Measurements from ENCODE around the gene CTIF. TPM values are rescaled to one million over a fixed set of nuclear protein-coding genes. Genes with fewer than 3 reads are reported as not detected.

The CTIF gene
- total and polyA plus RNA-seq, 4 donors: 10.6 to 26.7 (median 12.3) TPM

GRCh38 chr18:48848641-48849143 is 309.9 kb downstream of the CTIF start:
- H3K27me3 ChIP-seq (ENCODE audit: control insufficient read depth in 4 of 4, insufficient read depth in 4 of 4, low read length in 3 of 4): no peaks in the 10 kb centered on the region
- no peaks in the 10 kb centered on the region for H3K36me3 ChIP-seq (ENCODE audit: control insufficient read depth in 4 of 4, insufficient read depth in 3 of 4, low read depth in 1 of 4, low read length in 3 of 4)
- no peak overlapping the region for H3K9ac ChIP-seq (ENCODE audit: low read depth in 1 of 2, low read length in 2 of 2)
- TF ChIP-seq EGR1 (IDR thresholded peaks at IDR 0.05; ENCODE audit: low read depth in 2 of 2): no peak
- TF ChIP-seq NR2F2 (IDR thresholded peaks at IDR 0.05): peak; percentile 59
- DNase-seq (ENCODE audit: low spot score): no peak
- no peaks in the 10 kb centered on the region for H3K9me3 ChIP-seq (ENCODE audit: control insufficient read depth in 4 of 4, low read length in 3 of 4)
- H3K27ac ChIP-seq (ENCODE audit: low read depth in 1 of 2, low read length in 2 of 2): peak overlapping the region; percentile 19 to 48
- 85% methylated on average over 13 of the region's 13 CpGs for WGBS
- H3K4me1 ChIP-seq (ENCODE audit: control insufficient read depth in 4 of 4, insufficient read depth in 4 of 4, low read length in 3 of 4): peaks cover 0 to 3% (median 0%) of the 10 kb centered on the region in 4 donors
- no peak overlapping the region for H3K4me3 ChIP-seq (ENCODE audit: low read depth in 1 of 3, low read length in 3 of 3)

- 73% methylated on average over 17 of the region's 17 CpGs for WGBS
- DNase-seq (ENCODE audit: low spot score): no peak
Observed at GRCh38 chr18:48850822-48851598, 312.2 kb downstream of the CTIF start.

DNA sequence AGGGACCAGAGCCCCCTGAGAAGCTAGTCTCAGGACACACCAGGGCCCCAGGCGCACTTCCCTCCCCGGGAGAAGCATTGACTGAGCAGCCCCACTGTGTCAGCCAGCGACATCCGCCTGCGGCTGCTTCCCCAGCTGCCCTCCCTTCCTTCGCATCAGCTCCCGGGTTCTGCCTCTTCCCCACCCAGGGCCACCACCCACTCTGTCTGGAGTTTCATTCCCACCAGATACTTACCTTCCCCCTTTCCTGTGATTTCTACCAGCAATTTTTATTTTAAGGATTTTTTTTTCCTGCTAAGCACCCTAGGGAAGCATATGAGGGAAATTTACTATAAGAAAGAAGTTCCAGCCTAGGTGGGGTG is 312.7 kb downstream of the CTIF start:
- Histone ChIP-seq H3K4me3 (ENCODE audit: low read depth in 1 of 3, low read length in 3 of 3) (no peak overlapping the region), H3K9me3 (ENCODE audit: control insufficient read depth in 4 of 4, low read length in 3 of 4) (no peaks in the 10 kb centered on the region), H3K36me3 (ENCODE audit: control insufficient read depth in 4 of 4, insufficient read depth in 3 of 4, low read depth in 1 of 4, low read length in 3 of 4) (no peaks in the 10 kb centered on the region), H3K4me1 (ENCODE audit: control insufficient read depth in 4 of 4, insufficient read depth in 4 of 4, low read length in 3 of 4) (no peaks in the 10 kb centered on the region), H3K9ac (ENCODE audit: low read depth in 1 of 2, low read length in 2 of 2) (no peak overlapping the region), H3K27me3 (ENCODE audit: control insufficient read depth in 4 of 4, insufficient read depth in 4 of 4, low read length in 3 of 4) (no peaks in the 10 kb centered on the region), H3K27ac (ENCODE audit: low read depth in 1 of 2, low read length in 2 of 2) (peak overlapping the region; percentile 73 to 75)
- TF ChIP-seq ATF3 (IDR thresholded peaks at IDR 0.05) (no peak), HNF4G (IDR thresholded peaks at IDR 0.05) (no peak), NR2F2 (IDR thresholded peaks at IDR 0.05) (no peak), YY1 (IDR thresholded peaks at IDR 0.05) (no peak), JUND (IDR thresholded peaks at IDR 0.05) (no peak), FOXA1 (IDR thresholded peaks at IDR 0.05) (no peak), FOXA2 (IDR thresholded peaks at IDR 0.05) (no peak), RXRA (IDR thresholded peaks at IDR 0.05) (no peak), RAD21 (IDR thresholded peaks at IDR 0.05) (no peak), GABPA (IDR thresholded peaks at IDR 0.05 in 1 of 2, conservative IDR thresholded peaks at IDR 0.05 in 1 of 2) (no peak), SP1 (IDR thresholded peaks at IDR 0.05) (no peak), TAF1 (conservative IDR thresholded peaks at IDR 0.05) (no peak), EGR1 (IDR thresholded peaks at IDR 0.05; ENCODE audit: low read depth in 2 of 2) (no peak)
- TF ChIP-seq, protein P1, sequence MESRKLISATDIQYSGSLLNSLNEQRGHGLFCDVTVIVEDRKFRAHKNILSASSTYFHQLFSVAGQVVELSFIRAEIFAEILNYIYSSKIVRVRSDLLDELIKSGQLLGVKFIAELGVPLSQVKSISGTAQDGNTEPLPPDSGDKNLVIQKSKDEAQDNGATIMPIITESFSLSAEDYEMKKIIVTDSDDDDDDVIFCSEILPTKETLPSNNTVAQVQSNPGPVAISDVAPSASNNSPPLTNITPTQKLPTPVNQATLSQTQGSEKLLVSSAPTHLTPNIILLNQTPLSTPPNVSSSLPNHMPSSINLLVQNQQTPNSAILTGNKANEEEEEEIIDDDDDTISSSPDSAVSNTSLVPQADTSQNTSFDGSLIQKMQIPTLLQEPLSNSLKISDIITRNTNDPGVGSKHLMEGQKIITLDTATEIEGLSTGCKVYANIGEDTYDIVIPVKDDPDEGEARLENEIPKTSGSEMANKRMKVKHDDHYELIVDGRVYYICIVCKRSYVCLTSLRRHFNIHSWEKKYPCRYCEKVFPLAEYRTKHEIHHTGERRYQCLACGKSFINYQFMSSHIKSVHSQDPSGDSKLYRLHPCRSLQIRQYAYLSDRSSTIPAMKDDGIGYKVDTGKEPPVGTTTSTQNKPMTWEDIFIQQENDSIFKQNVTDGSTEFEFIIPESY (IDR thresholded peaks at IDR 0.05): no peak
- TF ChIP-seq, protein P2, sequence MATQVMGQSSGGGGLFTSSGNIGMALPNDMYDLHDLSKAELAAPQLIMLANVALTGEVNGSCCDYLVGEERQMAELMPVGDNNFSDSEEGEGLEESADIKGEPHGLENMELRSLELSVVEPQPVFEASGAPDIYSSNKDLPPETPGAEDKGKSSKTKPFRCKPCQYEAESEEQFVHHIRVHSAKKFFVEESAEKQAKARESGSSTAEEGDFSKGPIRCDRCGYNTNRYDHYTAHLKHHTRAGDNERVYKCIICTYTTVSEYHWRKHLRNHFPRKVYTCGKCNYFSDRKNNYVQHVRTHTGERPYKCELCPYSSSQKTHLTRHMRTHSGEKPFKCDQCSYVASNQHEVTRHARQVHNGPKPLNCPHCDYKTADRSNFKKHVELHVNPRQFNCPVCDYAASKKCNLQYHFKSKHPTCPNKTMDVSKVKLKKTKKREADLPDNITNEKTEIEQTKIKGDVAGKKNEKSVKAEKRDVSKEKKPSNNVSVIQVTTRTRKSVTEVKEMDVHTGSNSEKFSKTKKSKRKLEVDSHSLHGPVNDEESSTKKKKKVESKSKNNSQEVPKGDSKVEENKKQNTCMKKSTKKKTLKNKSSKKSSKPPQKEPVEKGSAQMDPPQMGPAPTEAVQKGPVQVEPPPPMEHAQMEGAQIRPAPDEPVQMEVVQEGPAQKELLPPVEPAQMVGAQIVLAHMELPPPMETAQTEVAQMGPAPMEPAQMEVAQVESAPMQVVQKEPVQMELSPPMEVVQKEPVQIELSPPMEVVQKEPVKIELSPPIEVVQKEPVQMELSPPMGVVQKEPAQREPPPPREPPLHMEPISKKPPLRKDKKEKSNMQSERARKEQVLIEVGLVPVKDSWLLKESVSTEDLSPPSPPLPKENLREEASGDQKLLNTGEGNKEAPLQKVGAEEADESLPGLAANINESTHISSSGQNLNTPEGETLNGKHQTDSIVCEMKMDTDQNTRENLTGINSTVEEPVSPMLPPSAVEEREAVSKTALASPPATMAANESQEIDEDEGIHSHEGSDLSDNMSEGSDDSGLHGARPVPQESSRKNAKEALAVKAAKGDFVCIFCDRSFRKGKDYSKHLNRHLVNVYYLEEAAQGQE (IDR thresholded peaks at IDR 0.05): no peak
- 77% methylated on average over 7 of the region's 7 CpGs for WGBS
- DNase-seq (ENCODE audit: low spot score): no peak

More at GRCh38 chr18:48850822-48851598, 312.2 kb downstream of the CTIF start:
- TF ChIP-seq, protein P1 (IDR thresholded peaks at IDR 0.05): no peak
- TF ChIP-seq HNF4A (conservative IDR thresholded peaks at IDR 0.05) (no peak), JUND (IDR thresholded peaks at IDR 0.05) (no peak), NR2F2 (IDR thresholded peaks at IDR 0.05) (peak; percentile 58), RAD21 (IDR thresholded peaks at IDR 0.05) (peak; percentile 5 to 38)
- Histone ChIP-seq H3K27me3 (ENCODE audit: control insufficient read depth in 4 of 4, insufficient read depth in 4 of 4, low read length in 3 of 4) (no peaks in the 10 kb centered on the region), H3K36me3 (ENCODE audit: control insufficient read depth in 4 of 4, insufficient read depth in 3 of 4, low read depth in 1 of 4, low read length in 3 of 4) (no peaks in the 10 kb centered on the region), H3K4me3 (ENCODE audit: low read depth in 1 of 3, low read length in 3 of 3) (no peak overlapping the region), H3K27ac (ENCODE audit: low read depth in 1 of 2, low read length in 2 of 2) (peak overlapping the region; percentile 73 to 75), H3K9me3 (ENCODE audit: control insufficient read depth in 4 of 4, low read length in 3 of 4) (no peaks in the 10 kb centered on the region), H3K4me1 (ENCODE audit: control insufficient read depth in 4 of 4, insufficient read depth in 4 of 4, low read length in 3 of 4) (no peaks in the 10 kb centered on the region), H3K9ac (ENCODE audit: low read depth in 1 of 2, low read length in 2 of 2) (no peak overlapping the region)

Data from liver (tissue), 9 donors.